ENCODE data around the gene MLPH. TPM values are rescaled to one million over a fixed set of nuclear protein-coding genes. Genes with fewer than 3 reads are reported as not detected.

MLPH gene
- total RNA-seq, 1 experiment from 2014 or later = 237 TPM

DNA sequence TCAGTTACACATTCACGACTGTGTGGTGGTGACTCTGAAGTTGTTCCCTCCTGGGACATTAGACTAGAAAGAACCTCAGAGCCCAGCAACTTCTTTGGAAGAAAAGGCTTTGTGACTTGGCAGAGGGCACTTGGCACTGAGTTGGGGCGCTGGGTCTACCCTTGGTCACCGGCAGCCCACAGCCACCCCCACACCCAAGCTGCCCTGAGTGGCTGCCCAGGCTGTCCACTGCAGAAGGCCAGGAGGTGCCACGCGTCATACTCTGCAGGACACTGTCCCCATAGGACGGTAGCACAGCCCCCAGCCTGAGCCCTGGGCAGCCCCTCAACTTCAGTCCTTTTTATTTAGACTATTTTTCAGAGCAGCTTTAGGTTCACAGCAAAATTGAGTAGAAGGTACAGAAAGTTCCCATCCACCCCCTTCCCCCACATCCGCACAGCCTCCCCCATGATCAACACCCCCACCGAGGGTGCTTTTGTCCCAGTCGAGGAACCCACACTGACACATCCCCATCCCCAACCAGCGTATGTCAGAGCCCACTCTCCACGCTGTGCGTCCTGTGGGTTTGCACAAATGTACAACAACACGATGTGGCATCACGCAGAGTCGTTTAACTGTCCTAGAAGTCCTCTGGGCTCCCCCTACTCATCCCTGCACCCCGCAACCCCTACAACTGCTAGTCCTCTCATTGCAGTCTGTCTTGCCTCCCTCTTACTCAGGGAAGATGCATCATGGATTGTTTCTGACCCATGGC, 80.4 kb downstream of the MLPH start:
- no peak for DNase-seq
- Histone ChIP-seq H3K27ac (no peak overlapping the region), H3F3A (ENCODE audit: insufficient read depth, low read depth) (peaks cover 4% of the 10 kb centered on the region; the same call in 1 of the 2 replicates), H3K4me3 (no peak overlapping the region), H3K27me3 (ENCODE audit: insufficient read depth, low read depth) (peaks cover 16% of the 10 kb centered on the region), H2AFZ (no peak overlapping the region), H3K9me2 (ENCODE audit: insufficient read depth) (no peaks in the 10 kb centered on the region), H3K9me3 (ENCODE audit: insufficient read depth, low read depth) (no peaks in the 10 kb centered on the region), H3K79me2 (ENCODE audit: low read depth) (no peaks in the 10 kb centered on the region), H3K4me1 (replicated peaks; ENCODE audit: insufficient read depth) (peaks cover 4% of the 10 kb centered on the region; the same call in 1 of the 2 replicates), H3K4me2 (no peak overlapping the region), H3K36me3 (ENCODE audit: low read depth) (no peaks in the 10 kb centered on the region), H4K20me1 (ENCODE audit: insufficient read depth) (no peaks in the 10 kb centered on the region)
- ChIA-PET CTCF (interaction anchor here (0.6 kb wide), 2 partner anchors 80 to 207 kb away, joined by 6 to 7 read pairs; no protein-coding TSS in a partner anchor), POLR2A (ENCODE audit: unreplicated experiment) (no interaction called here)
- intact Hi-C loops (cut with micrococcal nuclease; ENCODE audit: unreplicated experiment) = no loop called here
- TF ChIP-seq EZH2 (IDR thresholded peaks at IDR 0.05; ENCODE audit: low read depth) (no peak), CTCF (conservative IDR thresholded peaks at IDR 0.05) (no peak)
- BruUV-seq (replicated peaks) = no TSS peak

DNA sequence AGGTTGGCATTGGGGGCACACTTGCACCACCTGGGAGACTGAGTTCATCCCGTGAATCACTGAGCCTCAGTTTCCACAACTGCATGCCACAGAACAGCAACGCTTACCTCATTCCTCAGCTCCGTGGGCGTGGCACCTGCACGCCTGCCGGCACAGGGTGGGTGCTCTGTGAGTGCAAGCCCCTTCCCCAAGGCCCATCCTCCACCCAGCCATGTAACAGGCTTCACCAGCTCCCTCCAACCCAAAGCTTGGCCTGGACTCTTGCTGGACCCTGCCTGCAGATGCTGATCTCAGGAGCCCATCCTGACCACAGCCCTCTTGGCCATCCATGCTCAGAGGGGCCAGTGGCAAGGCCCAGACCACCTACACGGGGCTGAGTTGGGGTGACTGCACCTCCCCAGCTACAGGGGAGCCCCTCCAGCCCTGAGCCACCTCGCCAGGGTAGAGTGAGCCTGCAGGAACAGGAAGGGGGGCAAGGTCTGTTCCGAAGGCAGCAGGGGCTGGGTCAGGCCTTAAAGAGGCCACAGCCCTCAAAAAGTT, 81.1 kb downstream of the MLPH start:
- POLR2A ChIA-PET (ENCODE audit: unreplicated experiment) = no interaction called here
- H4K20me1 ChIP-seq (ENCODE audit: insufficient read depth) = no peaks in the 10 kb centered on the region
- H3K9me3 ChIP-seq (ENCODE audit: insufficient read depth, low read depth) = no peaks in the 10 kb centered on the region
- peaks cover 6% of the 10 kb centered on the region; the same call in 1 of the 2 replicates for H3F3A ChIP-seq (ENCODE audit: insufficient read depth, low read depth)
- no TSS peak for BruUV-seq (replicated peaks)
- intact Hi-C loops (cut with micrococcal nuclease; ENCODE audit: unreplicated experiment) = no loop called here
- no peak overlapping the region for H3K4me3 ChIP-seq
- no peak for DNase-seq
- TF ChIP-seq EZH2 (IDR thresholded peaks at IDR 0.05; ENCODE audit: low read depth) (no peak), CTCF (conservative IDR thresholded peaks at IDR 0.05) (no peak)
- H2AFZ ChIP-seq = no peak overlapping the region
- CTCF ChIA-PET = no interaction called here
- H3K27me3 ChIP-seq (ENCODE audit: insufficient read depth, low read depth) = peaks cover 16% of the 10 kb centered on the region
- peaks cover 5% of the 10 kb centered on the region; the same call in 1 of the 2 replicates for H3K4me1 ChIP-seq (replicated peaks; ENCODE audit: insufficient read depth)
- no peak overlapping the region for H3K4me2 ChIP-seq
- no peaks in the 10 kb centered on the region for H3K36me3 ChIP-seq (ENCODE audit: low read depth)
- no peaks in the 10 kb centered on the region for H3K79me2 ChIP-seq (ENCODE audit: low read depth)
- no peak overlapping the region for H3K27ac ChIP-seq
- no peaks in the 10 kb centered on the region for H3K9me2 ChIP-seq (ENCODE audit: insufficient read depth)

- ChIA-PET CTCF (no interaction called here), POLR2A (ENCODE audit: unreplicated experiment) (no interaction called here)
- no peak overlapping the region for H3K4me2 ChIP-seq
- H3K79me2 ChIP-seq (ENCODE audit: low read depth) = no peaks in the 10 kb centered on the region
- intact Hi-C loops (cut with micrococcal nuclease; ENCODE audit: unreplicated experiment) = no loop called here
- H3K27ac ChIP-seq = no peak overlapping the region
- DNase-seq = no peak
- no TSS peak for BruUV-seq (replicated peaks)
- H4K20me1 ChIP-seq (ENCODE audit: insufficient read depth) = no peaks in the 10 kb centered on the region
- H3K9me3 ChIP-seq (ENCODE audit: insufficient read depth, low read depth) = no peaks in the 10 kb centered on the region
- TF ChIP-seq EZH2 (IDR thresholded peaks at IDR 0.05; ENCODE audit: low read depth) (no peak), CTCF (conservative IDR thresholded peaks at IDR 0.05) (no peak)
- peaks cover 6% of the 10 kb centered on the region; the same call in 1 of the 2 replicates for H3F3A ChIP-seq (ENCODE audit: insufficient read depth, low read depth)
- peaks cover 5% of the 10 kb centered on the region; the same call in 1 of the 2 replicates for H3K4me1 ChIP-seq (replicated peaks; ENCODE audit: insufficient read depth)
- no peaks in the 10 kb centered on the region for H3K36me3 ChIP-seq (ENCODE audit: low read depth)
- no peak overlapping the region for H2AFZ ChIP-seq
- no peaks in the 10 kb centered on the region for H3K9me2 ChIP-seq (ENCODE audit: insufficient read depth)
- H3K4me3 ChIP-seq = no peak overlapping the region
- peaks cover 9% of the 10 kb centered on the region for H3K27me3 ChIP-seq (ENCODE audit: insufficient read depth, low read depth)
Observed at GRCh38 chr2:237569041-237569440, 82.0 kb downstream of the MLPH start.

All from PC-9 (cell line).